Measurements from ENCODE around the gene TBC1D2B.
"Not testable (repeated sequence)": the region's sequence is repeated elsewhere in the genome, so short reads cannot be mapped to it uniquely, and the experiment has no call there.

The TBC1D2B gene

DNA sequence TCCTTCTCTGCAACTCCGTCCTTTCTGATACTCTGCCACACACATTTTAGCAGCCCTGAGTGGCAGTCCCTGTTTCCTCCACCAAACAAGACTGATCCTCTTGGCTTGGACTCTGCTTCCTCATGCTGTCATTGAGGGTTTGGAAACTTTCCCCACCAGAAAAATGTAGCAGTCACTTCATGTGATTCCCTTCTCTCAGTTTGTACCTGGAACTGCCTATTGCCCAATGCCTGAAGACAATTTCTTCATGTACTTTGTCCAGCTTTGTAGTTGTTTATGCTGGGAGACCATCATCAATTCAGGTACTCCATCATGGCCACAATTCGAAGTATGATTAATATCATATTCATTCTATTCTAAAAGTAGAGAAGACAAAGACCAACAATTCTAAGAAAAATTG is 119.5 kb downstream of the TBC1D2B start:
- not testable (repeated sequence) for H3K4me3 ChIP-seq (ENCODE audit: low read depth, low read length)

DNA sequence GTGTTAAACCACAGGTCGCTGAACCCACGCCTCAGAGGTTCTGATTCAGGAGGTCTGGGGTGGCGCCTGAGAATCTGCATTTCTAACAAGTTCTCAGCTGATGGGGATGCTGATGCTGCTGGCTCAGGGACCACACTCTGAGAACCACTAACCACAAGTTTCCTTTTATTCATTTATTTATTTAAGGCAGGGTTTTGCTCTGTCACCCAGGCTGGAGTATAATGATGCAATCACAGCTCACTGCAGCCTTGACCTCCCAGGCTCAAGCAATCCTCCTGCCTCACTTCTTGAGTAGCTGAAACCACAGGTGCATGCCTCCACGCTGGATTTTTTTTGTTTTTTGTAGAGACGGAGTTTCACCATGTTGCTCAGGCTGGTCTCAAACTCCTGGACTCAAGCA is 123.6 kb downstream of the TBC1D2B start:
- H3K4me3 ChIP-seq (ENCODE audit: low read depth, low read length), result not testable (repeated sequence)

DNA sequence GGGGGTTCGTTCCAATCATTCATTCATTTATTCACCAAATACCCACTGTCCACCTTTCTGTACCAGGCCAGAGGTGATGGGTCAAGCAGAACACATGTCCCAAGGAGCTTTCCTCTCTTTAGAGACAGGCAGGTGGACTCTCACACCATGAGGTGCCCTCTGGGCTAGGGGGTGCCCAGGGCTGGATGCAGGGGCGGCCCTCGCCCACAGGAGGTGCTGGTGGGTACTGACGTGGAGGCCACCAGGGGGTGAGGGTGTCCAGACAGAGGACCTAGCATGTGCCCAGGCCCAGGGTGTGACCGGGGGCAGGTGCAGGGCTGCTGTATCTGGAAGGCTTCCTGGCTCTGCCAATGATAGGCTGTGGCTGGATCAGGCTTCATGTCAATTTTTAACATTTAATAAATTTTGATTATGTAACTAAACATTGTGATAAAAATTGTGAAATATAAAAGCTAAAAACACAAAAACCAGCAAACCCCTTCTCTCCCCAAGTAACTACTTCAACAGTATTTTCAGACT is 124.5 kb downstream of the TBC1D2B start:
- not testable (repeated sequence) for H3K4me3 ChIP-seq (ENCODE audit: low read depth, low read length)

DNA sequence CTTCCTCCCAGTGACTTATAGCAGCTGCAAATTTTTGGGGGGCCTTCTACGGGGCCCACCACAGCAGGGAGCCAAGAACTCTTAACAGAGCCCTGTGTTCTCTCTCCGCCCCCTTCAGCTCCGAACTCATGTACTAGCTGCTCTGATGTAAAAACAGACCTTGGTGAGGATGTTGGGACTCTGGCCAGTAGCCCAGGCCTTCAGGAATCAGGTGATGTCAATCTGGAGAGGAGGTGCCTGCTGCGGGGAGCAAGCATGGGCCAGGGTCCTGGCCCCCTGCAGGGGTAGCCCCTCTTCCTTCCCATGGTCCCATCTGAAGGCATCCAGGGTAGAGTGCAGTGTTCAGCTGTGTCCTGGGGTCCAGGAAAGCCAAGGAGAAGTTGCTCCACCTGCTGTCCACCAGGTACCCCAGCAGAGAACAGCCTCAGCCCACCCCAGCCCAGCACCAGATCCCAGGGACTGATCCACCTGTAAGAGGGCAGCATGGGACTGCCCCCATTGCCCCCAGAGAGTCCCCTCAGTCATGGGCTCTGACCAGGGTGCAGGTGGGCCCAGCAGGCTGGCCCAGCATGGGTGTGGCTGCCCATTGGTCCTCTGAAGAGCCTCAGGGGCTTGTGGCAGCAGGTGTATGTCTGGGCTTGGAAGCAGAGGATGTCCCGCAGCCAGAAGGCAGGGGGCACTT is 126.3 kb downstream of the TBC1D2B start:
- not testable (repeated sequence) for H3K4me3 ChIP-seq (ENCODE audit: low read depth, low read length)

DNA sequence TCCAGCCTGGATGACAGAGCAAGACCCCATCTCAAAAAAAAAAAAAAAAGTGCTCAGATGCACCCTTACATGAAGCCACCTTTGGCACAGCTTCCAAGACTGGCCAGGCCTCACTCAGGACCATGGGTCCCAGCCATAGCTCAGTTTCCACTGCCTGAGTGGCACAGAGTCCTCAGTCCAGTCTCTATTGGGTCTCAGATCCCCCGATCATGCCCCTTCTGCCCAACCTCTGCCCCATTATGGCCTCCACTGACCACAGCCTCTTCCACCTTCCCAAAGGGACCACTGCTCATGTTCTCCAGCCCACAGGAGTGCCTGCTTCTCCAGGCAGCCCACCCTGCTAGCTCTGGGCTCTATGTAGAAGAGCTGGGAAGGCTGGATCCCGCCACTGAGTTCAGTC is 127.0 kb downstream of the TBC1D2B start:
- H3K4me3 ChIP-seq (ENCODE audit: low read depth, low read length), result not testable (repeated sequence)

DNA sequence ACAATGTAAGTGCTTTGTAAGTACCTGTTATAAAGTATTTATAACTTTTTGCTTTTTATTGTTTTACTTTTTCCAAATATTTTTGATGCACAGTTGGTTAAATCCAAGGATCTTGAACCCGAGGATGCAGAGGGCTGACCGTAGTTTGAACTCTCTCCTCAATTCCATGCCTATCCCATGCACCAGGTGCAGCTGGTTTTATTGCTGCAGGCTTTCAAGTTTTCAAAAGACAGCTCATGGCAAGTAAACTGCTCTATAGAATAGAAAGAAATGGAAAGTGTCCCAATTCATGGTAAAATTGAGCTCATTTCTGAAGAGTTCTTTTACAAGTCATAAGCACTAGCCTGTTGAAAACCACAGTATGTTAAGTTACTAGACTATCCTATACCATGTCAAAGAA is 131.9 kb downstream of the TBC1D2B start:
- H3K4me3 ChIP-seq (ENCODE audit: low read depth, low read length), result no peak overlapping the region
